HG03354 (cell line): ENCODE measurements around the gene ZNF428.

Experiments used
- ATAC-seq: cut with Tn5 transposase; IDR thresholded peaks from one replicate; pipeline ENCODE4 v1.9.1; 2021; ENCODE audit warnings: mild to moderate bottlenecking; ENCODE audit not compliant: unreplicated experiment, poor library complexity, severe bottlenecking

ZNF428 gene

DNA sequence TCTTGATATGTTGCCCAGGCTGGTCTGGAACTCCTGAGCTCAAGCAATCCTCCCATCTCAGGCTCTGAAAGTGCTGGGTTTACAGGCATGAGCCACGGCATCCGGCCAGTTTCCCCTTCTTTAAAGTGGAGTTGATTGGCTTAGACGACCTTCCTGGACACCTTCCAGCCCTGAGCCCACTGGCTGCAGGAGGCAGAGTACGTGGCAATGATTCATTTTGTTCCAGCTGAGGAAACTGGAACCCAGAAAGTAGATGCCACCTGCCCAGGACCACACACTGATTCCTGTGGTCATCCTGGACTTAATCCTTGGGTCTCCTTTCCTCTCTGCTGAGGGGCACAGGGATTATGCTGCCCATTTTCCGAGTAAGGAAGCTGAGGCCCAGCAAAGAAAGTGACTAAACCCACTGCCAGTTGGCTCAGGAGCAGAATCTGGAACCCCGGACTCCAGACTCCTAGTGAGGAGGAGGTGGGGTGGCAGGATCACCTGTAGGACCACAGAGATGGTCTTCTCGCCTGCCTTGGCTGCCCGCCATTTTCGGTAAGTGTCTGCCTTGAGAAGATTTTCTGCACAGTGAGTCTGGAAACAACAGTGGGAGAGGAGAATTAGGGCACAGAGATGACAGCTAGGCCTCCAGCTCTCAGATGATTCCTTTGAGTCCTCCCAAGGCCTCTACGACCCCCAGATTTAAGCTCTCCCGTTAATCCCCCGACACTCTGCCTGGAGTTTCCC is 44.8 kb downstream of the ZNF428 start:
- no peak for ATAC-seq

DNA sequence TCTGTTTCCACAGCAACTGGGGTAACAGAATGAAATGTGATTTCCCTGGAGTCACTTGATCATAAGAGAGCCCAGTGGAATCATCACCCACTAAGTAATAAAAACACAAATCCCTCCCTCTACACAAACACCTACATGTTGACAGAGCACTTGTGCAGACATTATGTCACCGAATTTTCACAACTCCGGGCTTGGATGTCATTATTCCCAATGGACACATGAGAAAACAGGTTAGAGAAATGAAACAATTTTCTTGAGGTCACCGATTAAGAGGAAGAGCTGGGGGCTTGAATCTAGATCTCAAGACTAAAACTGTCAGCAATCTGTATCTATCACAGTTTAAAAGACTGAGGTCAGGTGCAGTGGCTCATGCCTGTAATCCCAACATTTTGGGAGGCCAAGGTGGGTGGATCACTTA is 47.2 kb downstream of the ZNF428 start:
- ATAC-seq, result no peak

DNA sequence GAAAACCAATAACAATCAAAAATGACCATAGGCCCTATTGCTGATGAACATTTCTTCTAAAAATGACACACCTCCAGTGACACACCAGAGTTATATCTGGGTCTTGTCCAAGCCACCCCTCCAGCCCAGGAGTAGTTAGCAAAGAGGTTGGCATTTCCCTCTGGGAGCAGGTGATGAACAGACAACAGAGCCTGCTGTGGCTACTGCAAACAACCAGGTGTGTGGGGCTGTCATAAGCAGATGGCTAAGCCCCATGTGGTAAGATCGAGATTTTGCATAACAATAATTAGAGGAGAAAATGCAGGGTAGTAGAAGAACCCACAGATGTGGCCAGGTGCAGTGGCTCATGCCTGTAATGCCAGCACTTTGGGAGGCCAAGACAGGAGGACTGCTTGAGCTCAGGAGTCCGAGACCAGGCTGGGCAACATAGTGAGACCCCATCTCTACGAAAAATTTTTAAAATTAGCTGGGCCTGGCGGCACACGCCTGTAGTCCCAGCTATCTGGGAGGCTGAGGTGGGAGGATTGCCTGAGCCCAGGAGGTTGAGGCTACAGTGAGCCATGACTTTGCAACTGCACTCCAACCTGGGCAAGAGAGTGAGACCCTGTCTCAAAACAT is 49.1 kb downstream of the ZNF428 start:
- ATAC-seq, result no peak

DNA sequence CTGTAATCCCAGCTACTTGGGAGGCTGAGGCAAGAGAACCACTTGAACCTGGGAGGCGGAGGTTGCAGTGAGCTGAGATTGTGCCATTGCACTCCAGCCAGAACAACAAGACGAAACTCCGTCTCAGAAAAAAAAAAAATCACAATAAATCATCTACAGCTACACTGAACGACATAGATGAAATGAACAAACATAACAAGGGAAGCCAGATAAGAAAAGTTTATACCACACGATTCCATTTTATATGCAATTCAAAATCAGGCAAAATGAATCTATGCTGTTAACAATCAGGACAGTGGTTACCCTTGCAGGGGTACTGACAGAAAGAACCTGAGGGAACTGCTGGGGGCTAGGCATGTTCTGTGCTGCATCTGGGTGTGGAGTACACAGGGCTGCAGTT is 49.8 kb downstream of the ZNF428 start:
- ATAC-seq, result no peak

DNA sequence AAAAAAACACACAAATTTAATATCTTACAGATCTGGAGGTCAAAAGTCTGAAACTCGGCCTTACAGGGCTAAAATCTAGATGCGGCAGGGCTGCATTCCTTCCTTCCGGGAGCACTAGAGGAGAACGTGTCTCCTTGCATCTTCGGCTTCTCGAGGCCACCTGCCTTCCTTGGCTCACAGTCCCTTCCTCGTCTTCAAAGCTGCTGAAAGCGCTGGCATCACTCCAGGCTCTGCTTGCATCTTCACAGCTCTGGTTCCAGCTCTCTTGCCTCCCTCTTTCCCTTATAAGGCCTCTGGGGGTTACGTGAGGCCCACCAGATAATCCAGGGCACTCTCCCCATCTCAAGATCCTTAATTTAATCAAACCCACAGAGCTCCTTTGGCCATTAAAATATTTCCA is 54.6 kb downstream of the ZNF428 start:
- ATAC-seq, result no peak

DNA sequence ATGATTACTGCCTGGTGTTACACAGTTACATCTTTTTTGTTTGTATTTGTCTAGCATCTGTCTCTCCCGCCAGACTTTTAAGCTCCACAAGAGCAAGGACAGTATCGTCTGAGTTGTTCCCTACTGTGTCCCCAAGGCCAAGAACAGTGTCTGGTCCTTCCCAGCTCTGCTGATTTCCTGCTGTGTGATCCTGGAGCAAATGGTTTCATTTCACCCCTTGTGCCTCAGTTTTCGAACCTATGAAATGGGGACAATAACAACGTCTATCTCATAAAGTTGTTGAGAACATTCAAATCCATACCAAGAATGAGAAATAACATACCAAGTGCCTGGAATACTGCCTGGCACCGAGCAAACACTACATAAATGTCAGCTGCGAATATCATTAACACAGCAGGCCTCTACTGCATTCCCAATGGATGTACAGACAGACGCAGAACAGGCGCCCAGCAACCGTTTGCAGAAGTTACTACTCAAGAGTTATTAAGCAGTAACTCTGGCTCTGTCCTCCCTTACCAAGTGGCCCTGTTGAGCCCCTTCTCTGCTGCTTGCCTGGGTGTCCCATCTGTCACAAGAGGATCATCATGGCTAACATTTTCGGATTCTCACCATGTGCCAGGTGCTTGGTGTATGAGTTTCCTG is 55.5 kb downstream of the ZNF428 start:
- no peak for ATAC-seq

DNA sequence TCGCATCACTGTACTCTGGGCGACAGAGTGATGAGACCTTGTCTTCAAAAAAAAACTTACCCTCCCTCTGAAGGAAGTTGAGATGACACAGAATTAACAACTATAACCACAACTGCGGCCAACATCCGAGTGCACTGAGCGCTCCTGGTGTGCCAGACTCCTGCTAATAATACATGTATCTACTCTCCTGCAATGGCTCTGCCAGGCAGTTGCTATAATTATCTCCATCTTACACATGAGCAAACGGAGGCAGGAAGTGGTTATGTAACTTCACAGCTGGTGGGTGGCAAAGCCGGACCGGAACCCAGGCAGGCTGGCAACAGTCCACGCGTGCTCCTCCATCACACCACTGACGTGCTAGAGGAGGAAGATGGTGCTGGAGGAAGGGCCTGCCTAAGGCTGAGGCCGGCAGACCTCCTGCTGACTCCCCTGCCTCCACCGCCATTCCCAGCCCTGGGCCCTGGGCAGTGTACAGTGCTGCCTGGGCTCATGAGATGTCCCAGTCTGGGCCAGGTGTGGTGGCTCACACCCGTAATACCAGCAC is 56.7 kb downstream of the ZNF428 start:
- ATAC-seq, result peak; percentile 73

DNA sequence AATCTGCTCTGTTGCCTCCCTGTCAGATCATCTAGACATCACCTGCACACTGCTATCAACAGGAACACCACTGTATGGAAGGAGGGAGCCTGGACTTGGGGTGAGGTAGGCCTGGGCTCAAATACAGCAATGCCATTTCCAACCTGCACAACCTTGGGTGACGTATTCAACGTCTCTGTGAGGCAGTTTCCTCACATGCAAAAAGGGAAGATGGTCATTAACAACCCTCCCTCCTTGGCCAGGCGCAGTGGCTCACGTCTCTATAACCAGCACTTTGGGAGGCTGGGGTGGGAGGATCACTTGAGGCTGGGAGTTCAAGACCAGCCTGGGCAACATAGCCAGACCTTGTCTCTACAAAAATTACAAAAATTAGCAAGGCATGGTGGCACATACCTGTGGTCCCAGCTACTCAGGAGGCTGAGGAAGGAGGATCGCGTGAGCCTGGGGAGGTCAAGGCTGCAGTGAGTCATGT is 57.2 kb downstream of the ZNF428 start:
- ATAC-seq, result no peak

DNA sequence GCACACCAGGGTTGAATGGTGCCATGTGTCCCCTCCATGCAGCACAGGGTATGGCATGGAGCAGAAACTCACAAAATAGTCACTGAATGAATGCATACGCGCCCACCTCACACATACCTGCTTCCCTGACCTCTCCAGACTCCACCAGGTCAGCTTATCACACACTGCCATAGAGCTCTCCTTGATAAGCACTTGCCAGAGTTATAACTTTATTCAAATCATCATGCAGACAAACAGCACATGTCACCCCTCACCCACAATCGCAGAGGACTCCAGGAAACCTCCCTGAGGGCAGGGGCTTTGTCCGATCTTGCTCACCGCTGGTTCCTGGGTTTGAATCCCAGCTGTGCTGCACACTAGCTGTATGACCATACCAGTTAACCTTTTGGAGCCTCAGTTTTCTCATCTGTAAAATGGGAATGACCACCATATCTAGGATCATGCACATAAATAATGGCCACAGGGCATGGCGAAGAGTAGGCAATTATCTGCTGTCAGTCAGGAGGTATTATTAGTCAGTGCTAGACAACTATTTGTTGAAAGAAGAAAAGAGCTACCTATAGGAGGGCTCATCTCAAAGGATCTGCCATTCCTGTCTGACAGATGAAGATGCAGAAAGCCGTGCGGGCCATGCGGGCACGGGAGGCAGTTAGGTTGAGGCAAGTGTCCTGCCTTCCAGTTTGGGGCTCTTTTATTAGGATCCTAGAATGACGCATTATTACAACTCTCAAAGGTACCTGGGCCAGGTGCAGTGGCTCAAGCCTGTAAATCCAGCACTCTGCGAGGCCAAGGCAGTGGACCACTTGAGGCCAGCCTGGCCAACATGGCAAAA is 58.1 kb downstream of the ZNF428 start:
- no peak for ATAC-seq

DNA sequence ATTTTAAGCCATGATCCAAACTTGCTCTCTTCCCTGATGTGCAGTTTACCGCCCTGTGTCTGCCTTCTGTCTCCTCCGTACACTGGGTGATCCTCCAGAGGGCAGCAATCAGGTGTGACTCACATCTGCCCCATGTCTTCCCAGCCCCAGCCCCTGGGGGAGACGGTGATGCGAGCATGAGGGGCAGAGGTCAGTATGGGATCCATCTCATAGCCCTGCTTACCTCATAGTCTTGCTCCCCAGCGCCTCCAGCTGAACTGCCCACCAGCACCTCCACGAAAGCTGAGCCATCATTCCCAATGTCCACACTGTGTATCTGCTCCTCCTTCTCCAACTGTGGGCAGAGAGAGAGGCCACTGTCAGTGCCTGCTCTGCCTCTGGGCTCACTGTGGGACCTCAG is 58.7 kb downstream of the ZNF428 start:
- no peak for ATAC-seq
